HG02623 (cell line): ENCODE measurements around the gene RPP25L.

Experiments used
- ATAC-seq: cut with Tn5 transposase; IDR thresholded peaks from one replicate; pipeline ENCODE4 v1.9.1; 2021; ENCODE audit warnings: moderate library complexity; ENCODE audit not compliant: unreplicated experiment

The RPP25L gene

DNA sequence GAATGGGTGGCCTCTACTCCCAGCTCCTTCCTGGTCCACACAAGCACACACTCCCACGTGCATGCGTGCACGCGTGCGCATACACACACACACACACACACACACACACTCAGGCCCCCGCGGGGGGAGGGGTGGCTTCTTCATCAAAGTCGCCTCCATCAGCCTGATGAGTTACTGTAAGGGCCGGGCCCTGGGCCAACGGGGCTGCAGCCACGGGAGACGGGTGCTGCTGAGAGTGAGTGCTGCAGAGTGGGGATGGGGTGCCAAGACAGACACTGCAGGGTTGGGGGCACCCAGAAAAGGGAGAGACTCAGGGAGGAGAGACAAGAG lies 40.5 kb downstream of the RPP25L start:
- ATAC-seq: no peak

DNA sequence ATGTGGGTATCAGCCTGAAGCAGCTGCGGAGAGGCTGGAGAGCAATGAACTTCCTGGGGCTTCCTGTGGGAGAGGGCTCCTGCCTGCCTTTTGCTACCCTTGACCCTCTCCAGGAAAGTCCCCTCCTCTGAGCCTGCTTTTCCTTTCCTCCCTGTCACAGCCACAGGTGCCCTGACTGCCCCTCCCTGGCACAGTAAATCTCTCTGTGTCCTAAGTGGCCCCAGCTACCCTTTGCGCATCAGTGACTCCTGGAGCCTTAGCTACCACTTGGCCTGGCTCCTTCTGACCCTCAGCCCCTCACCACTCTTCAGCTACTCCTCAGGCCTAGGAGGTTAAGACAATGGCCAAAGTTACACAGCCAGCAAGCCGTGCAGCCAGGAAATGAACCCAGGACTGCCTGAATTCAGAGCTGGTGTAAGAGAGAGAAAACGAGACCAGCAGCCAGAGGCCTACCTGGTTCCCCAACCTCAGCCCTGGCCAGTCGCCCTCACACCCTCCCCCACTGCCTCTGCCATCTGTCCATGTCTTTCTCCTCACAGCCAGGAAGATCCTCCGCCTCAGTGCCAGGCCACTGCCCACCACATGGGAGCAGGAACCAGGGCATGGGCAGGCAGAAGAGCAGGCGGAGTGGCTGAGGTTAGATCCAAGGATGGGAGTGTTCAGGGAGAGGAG lies 41.0 kb downstream of the RPP25L start:
- no peak for ATAC-seq

- no peak for ATAC-seq
Observed at GRCh38 chr9:34570376-34570775, 41.5 kb downstream of the RPP25L start.

DNA sequence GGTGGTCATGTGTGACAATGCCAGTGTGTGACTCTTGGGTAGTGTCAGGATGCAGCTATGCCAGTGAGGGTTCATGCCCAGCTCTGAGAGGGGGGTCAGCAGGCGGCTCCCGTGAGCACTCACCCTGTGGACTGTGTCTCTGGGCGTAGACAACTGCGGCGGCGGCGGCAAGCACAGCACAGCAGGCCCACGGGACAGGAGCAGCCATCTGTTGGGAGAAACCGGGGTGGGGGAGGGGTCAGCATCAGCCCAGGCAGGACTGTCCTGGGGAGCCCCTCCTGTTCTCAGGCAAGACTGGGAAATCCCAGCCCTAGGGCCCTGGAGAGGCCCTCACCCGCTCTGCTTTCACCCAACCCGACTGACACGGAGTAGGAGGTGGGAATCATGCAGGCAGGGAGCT lies 43.1 kb downstream of the RPP25L start:
- ATAC-seq: no peak

DNA sequence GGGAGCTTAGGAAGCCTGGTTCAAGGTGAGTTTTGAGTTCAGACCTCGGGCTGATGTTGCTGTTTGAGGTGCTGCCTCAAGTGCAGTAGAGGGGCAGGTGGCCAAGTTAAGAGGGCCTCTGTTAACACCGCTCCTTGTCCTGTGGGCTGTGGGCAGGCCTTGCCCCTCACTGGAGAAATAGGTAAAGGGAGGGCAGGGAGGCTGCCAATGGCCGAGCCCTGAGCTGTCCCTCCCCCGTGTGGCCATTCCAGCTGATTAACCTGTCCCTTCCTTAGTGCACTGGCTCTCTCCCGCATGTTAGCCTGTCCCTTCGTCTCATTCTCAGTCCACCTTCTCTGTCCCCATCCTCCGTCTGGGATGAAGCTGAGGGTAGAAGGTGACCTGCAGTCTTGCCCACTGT lies 43.8 kb downstream of the RPP25L start:
- ATAC-seq: no peak

- no peak for ATAC-seq
Observed at GRCh38 chr9:34566972-34567371, 44.9 kb downstream of the RPP25L start.

GRCh38 chr9:34566322-34566721 lies 45.6 kb downstream of the RPP25L start:
- no peak for ATAC-seq

DNA sequence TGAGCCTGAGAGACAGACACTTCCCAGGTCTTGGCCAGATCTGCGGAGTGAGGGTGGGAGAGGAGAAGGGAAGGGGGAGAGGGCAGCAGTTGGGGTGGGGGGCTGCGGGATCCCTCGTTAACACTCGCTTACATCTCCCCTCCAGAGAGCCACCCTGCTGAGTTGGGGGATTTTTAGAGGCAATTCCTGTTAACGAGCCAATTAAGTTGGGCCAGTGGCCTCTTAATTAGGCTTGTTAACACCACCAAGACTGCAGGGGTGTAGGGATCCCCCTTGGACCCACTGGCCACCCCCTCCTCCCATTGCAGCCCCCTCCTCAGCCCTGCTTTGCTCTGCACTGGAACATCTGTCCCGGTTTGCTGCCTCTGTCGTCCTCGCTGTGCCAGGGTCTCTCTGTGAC lies 46.0 kb downstream of the RPP25L start:
- ATAC-seq: no peak

DNA sequence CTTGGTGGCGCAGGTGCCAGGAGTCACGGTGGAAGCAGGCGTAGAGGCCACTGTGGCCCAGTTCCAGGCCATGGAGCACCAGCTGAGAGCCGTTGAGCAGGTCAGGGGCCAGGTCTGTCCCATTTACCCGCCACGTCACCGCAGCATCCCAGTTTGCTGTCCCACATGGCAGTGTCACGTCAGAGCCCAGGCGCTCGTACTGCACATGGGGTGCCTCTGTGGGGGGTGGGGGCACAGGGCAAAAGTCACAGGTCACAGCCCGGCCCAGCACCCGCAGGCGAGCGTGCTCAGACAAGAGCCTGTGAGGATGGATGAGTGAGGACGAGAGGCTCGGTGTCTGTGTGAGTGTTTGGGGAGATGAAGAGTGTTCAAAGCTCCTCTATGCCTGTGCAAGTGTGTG lies 47.3 kb downstream of the RPP25L start:
- ATAC-seq: no peak

GRCh38 chr9:34563262-34563661 lies 48.6 kb downstream of the RPP25L start:
- ATAC-seq: no peak

GRCh38 chr9:34562135-34562745 lies 49.7 kb downstream of the RPP25L start:
- no peak for ATAC-seq

GRCh38 chr9:34560599-34561214 lies 51.2 kb downstream of the RPP25L start:
- ATAC-seq: no peak
